HEK293 (cell line): ENCODE measurements around the gene SLC44A1.

Experiments used
- CTCF ChIA-PET: fragments of 350-600 bp; formaldehyde crosslinking; extraction: SDS; loops from one replicate; lab custom pipeline; 2021; ENCODE audit warnings: antibody characterized with exemption; lab: Yijun Ruan, JAX
- POLR2A ChIA-PET: fragments of 300-600 bp; formaldehyde crosslinking; extraction: SDS; loops from one replicate; lab custom pipeline; 2020; ENCODE audit warnings: antibody characterized with exemption, inconsistent platforms; lab: Yijun Ruan, JAX
- H3K27ac ChIP-seq: fragments of 200-500 bp; sonication (Bioruptor generic); 2 replicates; pipeline ENCODE4 v1.5.1; 2014; ENCODE audit warnings: low read depth, low read length, control low read depth, inconsistent platforms; ENCODE audit errors: extremely low read depth
- H3K36me3 ChIP-seq, 2 experiments: fragments of 200-500 bp in 1 of 2; sonication (Bioruptor generic) in 1 of 2; 1 replicate in 1 of 2; 2 replicates in 1 of 2; pipeline ENCODE4 v1.5.1; 2014 to 2017; ENCODE audit warnings: inconsistent platforms in 2 of 2, low read length in 2 of 2; ENCODE audit not compliant: control insufficient read depth in 2 of 2, insufficient read depth in 1 of 2
- H3K4me1 ChIP-seq: fragments of 200-500 bp; sonication (Bioruptor generic); 2 replicates; pipeline ENCODE4 v1.5.1; 2014; ENCODE audit warnings: mild to moderate bottlenecking, low read length, inconsistent platforms; ENCODE audit not compliant: control insufficient read depth, insufficient read depth
- H3K4me3 ChIP-seq: 2 replicates; pipeline ENCODE4 v1.5.1; 2011; ENCODE audit warnings: low read depth, mild to moderate bottlenecking, control low read depth, low read length, moderate library complexity
- H3K9me3 ChIP-seq: fragments of 200-500 bp; sonication (Bioruptor generic); 2 replicates; pipeline ENCODE4 v1.5.1; 2014; ENCODE audit warnings: low read depth, low read length, inconsistent platforms; ENCODE audit not compliant: control insufficient read depth, insufficient read depth
- KLF1 ChIP-seq: fragments of 450-650 bp; formaldehyde crosslinking; IDR thresholded peaks from 2 replicates; pipeline ENCODE4 v1.5.1; 2016; ENCODE audit warnings: missing biosample characterization, missing genetic modification characterization
- KLF7 ChIP-seq: fragments of 450-650 bp; formaldehyde crosslinking; IDR thresholded peaks from 2 replicates; pipeline ENCODE4 v1.5.1; 2016; ENCODE audit warnings: missing biosample characterization, missing genetic modification characterization, borderline replicate concordance
- SETDB1 ChIP-seq: IDR thresholded peaks from one replicate; pipeline ENCODE4 v1.6.1; 2017; ENCODE audit warnings: mild to moderate bottlenecking, low read length, moderate library complexity, mixed read lengths; ENCODE audit not compliant: insufficient read length
- SP7 ChIP-seq: fragments of 450-650 bp; formaldehyde crosslinking; IDR thresholded peaks from 2 replicates; pipeline ENCODE4 v1.5.1; 2016; ENCODE audit warnings: missing biosample characterization, missing genetic modification characterization
- ZNF169 ChIP-seq: fragments of 450-650 bp; formaldehyde crosslinking; IDR thresholded peaks from 2 replicates; pipeline ENCODE4 v1.5.1; 2016; ENCODE audit warnings: missing biosample characterization, missing genetic modification characterization
- ZNF211 ChIP-seq: fragments of 450-650 bp; formaldehyde crosslinking; IDR thresholded peaks from 2 replicates; pipeline ENCODE4 v1.5.1; 2016; ENCODE audit warnings: low read depth, missing biosample characterization, missing genetic modification characterization
- ZNF239 ChIP-seq: fragments of 450-650 bp; formaldehyde crosslinking; IDR thresholded peaks from 2 replicates; pipeline ENCODE4 v1.5.1; 2016; ENCODE audit warnings: missing biosample characterization, missing genetic modification characterization
- ZNF24 ChIP-seq: fragments of 450-650 bp; formaldehyde crosslinking; IDR thresholded peaks from 2 replicates; pipeline ENCODE4 v1.5.1; 2016; ENCODE audit warnings: missing biosample characterization, missing genetic modification characterization
- ZNF433 ChIP-seq: fragments of 450-650 bp; formaldehyde crosslinking; IDR thresholded peaks from 2 replicates; pipeline ENCODE4 v1.5.1; 2016; ENCODE audit warnings: missing biosample characterization, missing genetic modification characterization, low read depth
- ZNF660 ChIP-seq: fragments of 450-650 bp; IDR thresholded peaks from 2 replicates; pipeline ENCODE4 v1.5.1; 2018; ENCODE audit warnings: missing biosample characterization, mild to moderate bottlenecking, missing genetic modification characterization
- ZNF791 ChIP-seq: fragments of 450-650 bp; formaldehyde crosslinking; IDR thresholded peaks from 2 replicates; pipeline ENCODE4 v1.5.1; 2016; ENCODE audit warnings: missing biosample characterization, missing genetic modification characterization
- ZNF837 ChIP-seq: fragments of 450-650 bp; formaldehyde crosslinking; IDR thresholded peaks from 2 replicates; pipeline ENCODE4 v1.5.1; 2016; ENCODE audit warnings: missing biosample characterization, missing genetic modification characterization
- ZSCAN30 ChIP-seq: fragments of 450-650 bp; IDR thresholded peaks from 2 replicates; pipeline ENCODE4 v1.5.1; 2018; ENCODE audit warnings: missing biosample characterization, mild to moderate bottlenecking, missing genetic modification characterization, moderate library complexity
- TF ChIP-seq, protein P1 (sequence below): fragments of 450-650 bp; formaldehyde crosslinking; IDR thresholded peaks from 2 replicates; pipeline ENCODE4 v1.5.1; 2016; ENCODE audit warnings: missing biosample characterization, missing genetic modification characterization, borderline replicate concordance
- TF ChIP-seq, protein P2 (sequence below): fragments of 450-650 bp; formaldehyde crosslinking; IDR thresholded peaks from 2 replicates; pipeline ENCODE4 v1.5.1; 2016; ENCODE audit warnings: missing biosample characterization, missing genetic modification characterization
- TF ChIP-seq, protein P3 (sequence below): fragments of 450-650 bp; formaldehyde crosslinking; IDR thresholded peaks from 2 replicates; pipeline ENCODE4 v1.5.1; 2016; ENCODE audit warnings: missing biosample characterization, missing genetic modification characterization

Gene SLC44A1

DNA sequence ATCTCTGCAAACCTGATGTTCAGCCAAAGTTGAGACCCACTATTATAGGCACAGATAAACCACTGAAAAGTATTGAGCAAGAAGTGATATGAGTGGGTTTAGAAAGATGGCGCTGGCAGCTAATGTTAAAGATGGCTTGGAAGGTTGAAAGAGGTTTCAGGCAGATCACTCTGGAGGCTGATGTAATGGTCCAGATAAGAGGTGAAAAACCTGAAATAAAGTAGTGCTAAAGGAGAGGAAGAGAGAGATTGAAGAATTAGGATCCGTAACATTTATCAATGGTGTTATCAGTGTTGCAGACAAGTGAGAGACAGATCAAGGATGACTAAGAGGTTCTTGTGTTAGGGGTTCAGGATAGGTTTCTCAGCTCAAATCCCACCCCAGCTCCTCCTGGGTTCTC, 58.3 kb downstream of the SLC44A1 start:
- H3K4me1 ChIP-seq, result no peaks in the 10 kb centered on the region
- H3K36me3 ChIP-seq, result peaks cover 0 to 21% of the 10 kb centered on the region in 2 experiments; a peak in 2 of 3 replicates
- no peaks in the 10 kb centered on the region for H3K9me3 ChIP-seq
- TF ChIP-seq ZNF239 (tag by site-specific recombination) (no peak), ZSCAN30 (tag by site-specific recombination) (no peak), ZNF791 (tag by site-specific recombination) (no peak)
- TF ChIP-seq, protein P1, sequence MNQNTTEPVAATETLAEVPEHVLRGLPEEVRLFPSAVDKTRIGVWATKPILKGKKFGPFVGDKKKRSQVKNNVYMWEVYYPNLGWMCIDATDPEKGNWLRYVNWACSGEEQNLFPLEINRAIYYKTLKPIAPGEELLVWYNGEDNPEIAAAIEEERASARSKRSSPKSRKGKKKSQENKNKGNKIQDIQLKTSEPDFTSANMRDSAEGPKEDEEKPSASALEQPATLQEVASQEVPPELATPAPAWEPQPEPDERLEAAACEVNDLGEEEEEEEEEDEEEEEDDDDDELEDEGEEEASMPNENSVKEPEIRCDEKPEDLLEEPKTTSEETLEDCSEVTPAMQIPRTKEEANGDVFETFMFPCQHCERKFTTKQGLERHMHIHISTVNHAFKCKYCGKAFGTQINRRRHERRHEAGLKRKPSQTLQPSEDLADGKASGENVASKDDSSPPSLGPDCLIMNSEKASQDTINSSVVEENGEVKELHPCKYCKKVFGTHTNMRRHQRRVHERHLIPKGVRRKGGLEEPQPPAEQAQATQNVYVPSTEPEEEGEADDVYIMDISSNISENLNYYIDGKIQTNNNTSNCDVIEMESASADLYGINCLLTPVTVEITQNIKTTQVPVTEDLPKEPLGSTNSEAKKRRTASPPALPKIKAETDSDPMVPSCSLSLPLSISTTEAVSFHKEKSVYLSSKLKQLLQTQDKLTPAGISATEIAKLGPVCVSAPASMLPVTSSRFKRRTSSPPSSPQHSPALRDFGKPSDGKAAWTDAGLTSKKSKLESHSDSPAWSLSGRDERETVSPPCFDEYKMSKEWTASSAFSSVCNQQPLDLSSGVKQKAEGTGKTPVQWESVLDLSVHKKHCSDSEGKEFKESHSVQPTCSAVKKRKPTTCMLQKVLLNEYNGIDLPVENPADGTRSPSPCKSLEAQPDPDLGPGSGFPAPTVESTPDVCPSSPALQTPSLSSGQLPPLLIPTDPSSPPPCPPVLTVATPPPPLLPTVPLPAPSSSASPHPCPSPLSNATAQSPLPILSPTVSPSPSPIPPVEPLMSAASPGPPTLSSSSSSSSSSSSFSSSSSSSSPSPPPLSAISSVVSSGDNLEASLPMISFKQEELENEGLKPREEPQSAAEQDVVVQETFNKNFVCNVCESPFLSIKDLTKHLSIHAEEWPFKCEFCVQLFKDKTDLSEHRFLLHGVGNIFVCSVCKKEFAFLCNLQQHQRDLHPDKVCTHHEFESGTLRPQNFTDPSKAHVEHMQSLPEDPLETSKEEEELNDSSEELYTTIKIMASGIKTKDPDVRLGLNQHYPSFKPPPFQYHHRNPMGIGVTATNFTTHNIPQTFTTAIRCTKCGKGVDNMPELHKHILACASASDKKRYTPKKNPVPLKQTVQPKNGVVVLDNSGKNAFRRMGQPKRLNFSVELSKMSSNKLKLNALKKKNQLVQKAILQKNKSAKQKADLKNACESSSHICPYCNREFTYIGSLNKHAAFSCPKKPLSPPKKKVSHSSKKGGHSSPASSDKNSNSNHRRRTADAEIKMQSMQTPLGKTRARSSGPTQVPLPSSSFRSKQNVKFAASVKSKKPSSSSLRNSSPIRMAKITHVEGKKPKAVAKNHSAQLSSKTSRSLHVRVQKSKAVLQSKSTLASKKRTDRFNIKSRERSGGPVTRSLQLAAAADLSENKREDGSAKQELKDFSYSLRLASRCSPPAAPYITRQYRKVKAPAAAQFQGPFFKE (tag by site-specific recombination), result no peak
- TF ChIP-seq, protein P2, sequence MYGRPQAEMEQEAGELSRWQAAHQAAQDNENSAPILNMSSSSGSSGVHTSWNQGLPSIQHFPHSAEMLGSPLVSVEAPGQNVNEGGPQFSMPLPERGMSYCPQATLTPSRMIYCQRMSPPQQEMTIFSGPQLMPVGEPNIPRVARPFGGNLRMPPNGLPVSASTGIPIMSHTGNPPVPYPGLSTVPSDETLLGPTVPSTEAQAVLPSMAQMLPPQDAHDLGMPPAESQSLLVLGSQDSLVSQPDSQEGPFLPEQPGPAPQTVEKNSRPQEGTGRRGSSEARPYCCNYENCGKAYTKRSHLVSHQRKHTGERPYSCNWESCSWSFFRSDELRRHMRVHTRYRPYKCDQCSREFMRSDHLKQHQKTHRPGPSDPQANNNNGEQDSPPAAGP (tag by site-specific recombination), result no peak
- CTCF ChIA-PET, result no interaction called here
- no peak overlapping the region for H3K27ac ChIP-seq
- H3K4me3 ChIP-seq, result no peak overlapping the region
- POLR2A ChIA-PET, result no interaction called here

DNA sequence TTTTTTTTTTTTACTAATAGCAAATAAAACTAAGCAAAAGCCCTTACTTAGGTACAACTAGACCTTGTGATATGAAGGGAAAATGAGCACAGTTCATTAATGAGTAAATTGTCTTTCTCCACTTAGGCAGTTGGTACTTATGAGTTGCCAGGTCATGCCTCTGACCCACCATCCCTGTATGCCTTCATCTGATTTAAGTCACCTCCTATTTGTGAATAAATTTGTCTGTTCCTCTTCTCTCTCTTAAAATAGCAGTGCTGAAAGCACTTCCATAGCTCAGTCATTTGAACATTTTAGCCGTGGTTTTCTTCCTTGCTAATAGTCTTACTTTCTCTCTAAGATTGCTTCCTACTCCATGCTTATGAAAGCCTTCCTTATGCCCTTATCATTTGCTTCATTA, 61.4 kb downstream of the SLC44A1 start:
- Histone ChIP-seq H3K4me1 (no peaks in the 10 kb centered on the region), H3K27ac (no peak overlapping the region), H3K9me3 (no peaks in the 10 kb centered on the region), H3K4me3 (no peak overlapping the region), H3K36me3 (peaks cover 0 to 4% of the 10 kb centered on the region in 2 experiments; a peak in 1 of 3 replicates)
- ChIA-PET CTCF (interaction anchor here (0.6 kb wide), 1 partner anchor 45 kb away, joined by 3 read pairs; no protein-coding TSS in a partner anchor), POLR2A (interaction anchor here (0.6 kb wide), 1 partner anchor 1892 kb away, joined by 7 read pairs; no protein-coding TSS in a partner anchor)
- TF ChIP-seq ZNF433 (tag by site-specific recombination), result no peak
- no peak for TF ChIP-seq ZNF211 (tag by site-specific recombination)
- no peak for TF ChIP-seq ZNF24
- TF ChIP-seq KLF1 (tag by site-specific recombination), result no peak
- no peak for TF ChIP-seq SETDB1
- TF ChIP-seq, protein P1 (tag by site-specific recombination), result no peak
- TF ChIP-seq KLF7 (tag by site-specific recombination), result no peak
- TF ChIP-seq ZNF169 (tag by site-specific recombination), result no peak
- no peak for TF ChIP-seq SP7 (tag by site-specific recombination)
- TF ChIP-seq, protein P3, sequence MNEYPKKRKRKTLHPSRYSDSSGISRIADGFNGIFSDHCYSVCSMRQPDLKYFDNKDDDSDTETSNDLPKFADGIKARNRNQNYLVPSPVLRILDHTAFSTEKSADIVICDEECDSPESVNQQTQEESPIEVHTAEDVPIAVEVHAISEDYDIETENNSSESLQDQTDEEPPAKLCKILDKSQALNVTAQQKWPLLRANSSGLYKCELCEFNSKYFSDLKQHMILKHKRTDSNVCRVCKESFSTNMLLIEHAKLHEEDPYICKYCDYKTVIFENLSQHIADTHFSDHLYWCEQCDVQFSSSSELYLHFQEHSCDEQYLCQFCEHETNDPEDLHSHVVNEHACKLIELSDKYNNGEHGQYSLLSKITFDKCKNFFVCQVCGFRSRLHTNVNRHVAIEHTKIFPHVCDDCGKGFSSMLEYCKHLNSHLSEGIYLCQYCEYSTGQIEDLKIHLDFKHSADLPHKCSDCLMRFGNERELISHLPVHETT (tag by site-specific recombination), result no peak
- TF ChIP-seq ZNF837 (tag by site-specific recombination), result no peak
- no peak for TF ChIP-seq ZNF660 (tag by site-specific recombination)
